ENCODE results near the gene CYP2W1.
"Not testable (repeated sequence)": the region's sequence is repeated elsewhere in the genome, so short reads cannot be mapped to it uniquely, and the experiment has no call there.

CYP2W1 gene, protein sequence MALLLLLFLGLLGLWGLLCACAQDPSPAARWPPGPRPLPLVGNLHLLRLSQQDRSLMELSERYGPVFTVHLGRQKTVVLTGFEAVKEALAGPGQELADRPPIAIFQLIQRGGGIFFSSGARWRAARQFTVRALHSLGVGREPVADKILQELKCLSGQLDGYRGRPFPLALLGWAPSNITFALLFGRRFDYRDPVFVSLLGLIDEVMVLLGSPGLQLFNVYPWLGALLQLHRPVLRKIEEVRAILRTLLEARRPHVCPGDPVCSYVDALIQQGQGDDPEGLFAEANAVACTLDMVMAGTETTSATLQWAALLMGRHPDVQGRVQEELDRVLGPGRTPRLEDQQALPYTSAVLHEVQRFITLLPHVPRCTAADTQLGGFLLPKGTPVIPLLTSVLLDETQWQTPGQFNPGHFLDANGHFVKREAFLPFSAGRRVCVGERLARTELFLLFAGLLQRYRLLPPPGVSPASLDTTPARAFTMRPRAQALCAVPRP

DNA sequence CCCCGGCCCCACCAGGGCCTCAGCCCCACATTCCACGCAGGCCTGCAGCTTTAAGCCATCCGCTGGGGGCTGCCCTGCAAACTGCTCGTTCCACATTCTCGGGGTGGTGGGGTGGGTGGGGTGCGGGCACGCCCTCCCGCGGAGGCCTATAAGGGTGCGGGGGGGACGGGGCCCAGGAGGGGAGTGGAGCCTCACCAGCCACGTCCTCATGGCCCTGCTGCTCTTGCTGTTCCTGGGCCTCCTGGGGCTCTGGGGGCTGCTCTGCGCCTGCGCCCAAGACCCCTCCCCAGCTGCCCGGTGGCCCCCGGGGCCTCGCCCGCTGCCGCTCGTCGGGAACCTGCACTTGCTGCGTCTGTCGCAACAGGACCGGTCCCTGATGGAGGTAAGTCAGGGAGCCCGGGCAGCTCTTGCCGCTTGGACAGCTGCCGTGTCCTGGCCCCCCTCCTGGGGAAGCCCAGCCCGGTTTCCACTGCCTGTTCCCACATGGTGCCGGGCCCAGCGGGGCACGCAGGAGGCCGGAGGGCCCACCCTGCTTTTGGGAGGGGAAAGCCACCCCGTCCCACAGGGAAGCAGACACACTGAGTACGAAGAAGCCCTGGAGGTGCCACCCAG is at the start of gene CYP2W1:
Gene CYP2W1, plus strand, starts transcription at position 178 of the 612 bp plus-strand sequence. Its CDS starts 31 bp downstream, at position 209.
- DNase-seq, result no peak

DNA sequence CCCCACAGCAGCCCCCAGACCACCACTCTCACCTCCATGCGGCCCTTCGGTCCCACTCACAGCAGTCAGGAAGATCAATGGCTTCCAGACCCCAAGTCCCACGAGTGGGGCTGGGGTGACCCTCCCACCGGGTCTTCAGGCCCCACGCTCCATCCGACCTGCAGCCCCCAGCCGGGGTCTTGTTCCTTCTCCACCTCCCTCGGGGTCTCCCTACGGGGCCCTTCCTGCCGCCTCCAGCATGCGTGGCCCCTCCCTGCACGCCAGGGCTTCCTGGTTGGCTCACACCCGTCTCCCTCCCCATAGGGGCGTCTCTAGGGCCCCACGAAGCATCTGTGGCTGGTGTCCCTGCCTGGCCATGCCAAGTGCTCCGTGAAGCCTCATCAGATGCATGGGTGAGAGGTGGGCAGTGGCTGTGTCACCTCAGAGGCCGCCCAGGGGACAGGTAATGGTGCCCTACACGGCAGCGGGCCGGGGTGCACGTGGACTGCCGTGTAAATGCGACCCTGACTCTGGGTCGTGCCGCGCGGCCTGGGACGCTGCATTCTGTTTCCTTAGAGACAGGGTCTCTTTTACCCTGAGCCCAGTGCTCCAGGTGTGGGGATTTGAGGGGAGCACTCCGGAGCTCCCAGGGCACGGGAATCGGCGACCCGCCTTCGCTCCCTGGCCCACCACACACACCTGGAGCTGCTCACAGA is 48.4 kb upstream of the CYP2W1 start:
- DNase-seq, result no peak

DNA sequence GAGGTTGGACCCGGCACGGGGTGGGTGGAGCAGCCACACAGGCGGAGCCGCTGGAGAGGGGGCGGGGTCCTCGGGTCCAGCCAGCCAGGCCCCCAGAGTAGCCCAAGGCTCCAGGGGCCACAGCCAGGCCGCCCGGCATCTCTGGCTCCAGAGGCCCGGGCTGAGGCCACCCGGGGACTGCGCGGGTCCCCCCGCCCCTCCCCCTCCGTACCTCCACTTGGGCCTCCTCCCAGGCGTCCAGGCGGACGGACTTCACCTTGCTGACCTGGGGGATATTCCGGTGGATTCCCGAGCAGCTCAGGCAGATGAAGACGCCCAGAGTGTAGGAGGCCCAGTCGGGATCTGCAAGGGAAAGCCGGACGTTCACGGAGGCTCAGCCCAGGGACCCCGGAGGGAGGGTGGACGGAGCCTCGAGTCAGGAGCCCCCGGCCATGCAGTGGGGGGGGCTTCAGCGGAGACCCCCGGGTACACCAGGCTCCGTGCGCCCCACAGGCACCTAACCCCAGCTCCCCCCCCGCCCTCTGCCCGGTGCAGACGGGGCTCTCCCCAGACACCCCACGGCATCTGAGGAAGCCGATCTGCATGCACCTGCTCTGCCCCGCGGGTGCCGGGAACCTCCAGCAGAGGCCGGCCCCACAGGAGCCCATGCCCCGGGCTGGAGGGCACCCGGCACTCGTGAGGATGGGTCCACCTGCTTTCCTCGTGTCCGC is 47.7 kb upstream of the CYP2W1 start:
- DNase-seq, result no peak

DNA sequence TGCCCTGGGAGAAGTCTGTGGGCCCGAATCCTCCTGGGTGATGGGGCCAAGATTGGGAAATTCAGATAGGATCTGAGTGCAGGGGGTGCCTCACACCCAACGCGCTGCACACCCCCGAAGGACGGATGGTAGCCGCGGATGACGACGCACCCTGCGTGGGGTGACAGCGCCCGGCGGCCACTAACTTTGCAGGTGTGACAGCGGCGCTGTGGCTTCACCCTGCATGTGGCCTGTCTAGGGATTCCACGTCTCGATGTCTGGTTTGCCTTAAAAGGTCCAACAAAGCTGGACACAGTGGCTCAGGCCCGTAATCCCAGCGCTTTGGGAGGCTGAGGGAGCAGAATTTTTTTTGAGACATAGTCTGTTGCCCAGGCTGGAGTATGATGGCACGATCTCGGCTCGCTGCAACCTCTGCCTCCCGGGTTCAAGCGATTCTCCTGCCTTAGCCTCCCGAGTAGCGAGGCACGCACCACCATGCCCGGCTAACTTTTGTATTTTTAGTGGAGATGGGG is 47.1 kb upstream of the CYP2W1 start:
- no peak for DNase-seq

DNA sequence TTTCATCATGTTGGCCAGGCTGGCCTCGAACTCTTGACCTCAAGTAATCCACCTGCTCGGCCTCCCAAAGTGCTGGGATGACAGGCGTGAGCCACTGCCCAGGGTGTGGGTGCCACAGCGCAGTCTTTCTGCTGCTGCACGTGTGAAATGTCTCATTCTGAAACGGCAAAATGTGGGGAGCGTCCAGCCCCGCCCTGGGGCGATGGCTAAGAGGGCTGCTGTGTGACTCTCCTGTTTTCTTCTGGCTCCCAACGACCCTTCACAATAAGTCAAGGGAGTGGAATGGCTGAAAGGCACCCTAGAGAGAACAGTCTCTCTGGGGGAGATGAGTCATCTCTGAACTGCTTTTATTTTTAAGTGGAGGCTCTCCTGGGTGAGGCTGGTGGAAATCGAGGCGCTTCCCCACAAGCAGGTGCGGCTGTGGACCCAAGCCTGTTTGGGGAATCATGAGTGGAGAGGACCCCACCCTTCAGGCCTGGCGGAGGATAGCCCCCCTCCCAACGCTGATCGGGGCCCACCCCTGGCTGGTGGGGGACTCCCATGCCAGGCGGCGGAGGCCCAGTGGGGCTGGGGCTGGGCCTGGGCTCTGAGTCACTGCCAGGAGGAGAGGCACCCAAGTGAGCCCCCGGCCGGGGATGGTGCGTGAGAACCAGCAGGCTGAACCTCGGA is 46.5 kb upstream of the CYP2W1 start:
- no peak for DNase-seq

DNA sequence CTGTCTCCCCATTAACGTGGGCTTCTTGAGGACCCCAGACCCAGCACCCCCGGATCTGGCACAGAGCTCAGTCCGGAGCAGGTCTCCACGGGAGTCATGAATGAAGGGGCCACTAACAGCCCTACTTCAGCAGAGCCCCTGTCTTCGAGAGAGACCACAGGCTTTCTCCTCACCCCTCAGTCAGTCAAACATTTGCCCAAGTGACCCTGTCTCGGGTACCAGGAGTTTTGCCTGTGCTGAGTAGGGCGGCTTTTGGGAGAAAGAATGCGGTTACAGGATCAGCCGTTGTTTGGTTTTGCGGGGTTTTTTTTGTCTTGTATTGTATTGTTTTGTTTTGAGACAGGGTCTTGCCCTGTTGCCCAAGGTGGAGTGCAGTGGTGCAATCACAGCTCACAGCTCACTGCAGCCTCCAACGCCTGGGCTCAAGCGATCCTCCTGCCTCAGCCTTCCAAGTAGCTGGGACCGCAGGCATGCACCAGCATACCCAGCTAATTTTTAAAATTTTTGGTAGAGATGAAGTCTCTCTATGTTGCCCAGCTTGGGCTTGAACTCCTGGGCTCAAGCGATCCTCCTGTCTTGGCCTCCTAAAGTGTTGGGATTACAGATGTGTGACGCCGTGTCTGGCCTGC is 45.0 kb upstream of the CYP2W1 start:
- no peak for DNase-seq

DNA sequence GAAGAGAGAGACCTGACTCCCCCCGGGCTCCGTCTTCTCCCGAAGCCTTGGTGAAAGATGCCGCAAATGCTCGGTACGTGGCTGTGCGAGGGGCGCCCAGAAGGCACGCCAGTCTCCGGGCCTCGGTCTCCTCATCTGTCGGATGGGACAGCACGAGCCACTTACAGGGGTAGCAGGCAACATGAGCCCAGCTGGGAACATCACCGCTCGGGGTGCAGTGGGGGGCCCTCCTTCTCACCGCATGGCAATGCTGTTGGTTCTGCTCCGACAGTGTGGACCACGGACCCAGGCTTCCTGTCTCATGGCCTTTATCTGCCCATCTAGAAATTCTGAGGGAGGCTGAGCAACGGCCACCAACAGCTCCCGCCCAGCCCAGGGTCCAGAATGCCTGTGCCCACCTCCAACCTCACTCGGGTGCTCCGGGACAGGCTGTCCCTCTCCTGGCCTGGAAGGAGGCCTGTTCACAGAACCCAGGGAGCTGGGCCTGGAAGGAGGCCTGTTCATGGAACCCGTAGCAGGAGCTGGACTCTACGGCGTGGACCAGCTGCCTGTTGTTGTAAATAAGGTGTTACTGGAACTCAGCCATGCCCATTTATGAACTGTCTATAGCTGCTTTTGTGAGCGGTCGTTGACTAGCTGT is 44.3 kb upstream of the CYP2W1 start:
- DNase-seq, result no peak

DNA sequence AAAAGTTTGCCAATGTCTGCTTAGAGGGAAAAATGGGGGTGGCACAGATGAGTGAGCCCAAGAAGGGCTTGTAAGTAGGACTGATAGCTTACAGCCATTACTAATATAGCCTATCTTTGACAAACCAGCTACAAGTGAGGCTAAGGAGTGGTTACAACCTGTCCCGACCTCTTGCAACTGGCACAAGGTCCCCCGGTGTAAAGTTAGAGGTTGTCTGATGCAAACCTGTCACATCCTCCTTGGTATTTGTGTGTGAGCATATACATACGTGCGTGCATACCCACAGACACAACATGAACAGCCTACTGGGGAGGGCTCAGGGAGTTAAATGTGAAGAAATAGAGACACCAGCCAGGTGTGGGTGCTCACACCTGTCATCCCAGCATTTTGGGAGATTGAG is 43.1 kb upstream of the CYP2W1 start:
- DNase-seq, result no peak

DNA sequence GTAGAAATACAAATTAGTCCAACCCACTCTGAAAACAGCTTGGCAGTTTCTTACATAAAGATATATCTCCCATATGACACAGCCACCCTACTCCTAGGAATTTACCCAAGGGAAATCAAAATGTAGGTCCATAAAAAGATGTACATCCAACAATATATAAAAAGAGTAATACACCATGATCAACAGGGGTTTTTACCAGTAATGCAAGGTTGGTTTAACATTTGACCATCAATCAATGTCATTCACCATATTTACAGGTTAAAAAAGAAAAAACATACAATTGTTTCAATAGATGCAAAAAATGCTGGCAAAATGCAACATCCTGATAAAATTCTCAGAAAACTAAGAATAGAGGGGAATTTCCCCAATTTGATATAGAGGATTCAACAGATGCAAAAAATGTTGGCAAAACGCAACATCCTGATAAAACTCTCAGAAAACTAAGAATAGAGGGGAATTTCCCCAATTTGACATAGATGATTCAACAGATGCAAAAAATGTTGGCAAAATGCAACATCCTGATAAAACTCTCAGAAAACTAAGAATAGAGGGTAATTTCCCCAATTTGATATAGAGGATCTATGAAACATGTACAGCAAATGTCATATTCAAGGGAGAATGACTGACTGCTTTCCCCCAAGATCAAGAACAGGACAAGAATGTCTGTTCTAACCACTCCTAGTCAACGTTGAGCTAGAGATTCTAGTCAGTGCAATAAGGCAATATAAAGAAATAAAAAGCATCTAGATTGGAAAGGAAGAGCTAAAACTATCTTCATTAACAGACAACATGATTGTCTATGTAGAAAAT is 42.2 kb upstream of the CYP2W1 start:
- no peak for DNase-seq

DNA sequence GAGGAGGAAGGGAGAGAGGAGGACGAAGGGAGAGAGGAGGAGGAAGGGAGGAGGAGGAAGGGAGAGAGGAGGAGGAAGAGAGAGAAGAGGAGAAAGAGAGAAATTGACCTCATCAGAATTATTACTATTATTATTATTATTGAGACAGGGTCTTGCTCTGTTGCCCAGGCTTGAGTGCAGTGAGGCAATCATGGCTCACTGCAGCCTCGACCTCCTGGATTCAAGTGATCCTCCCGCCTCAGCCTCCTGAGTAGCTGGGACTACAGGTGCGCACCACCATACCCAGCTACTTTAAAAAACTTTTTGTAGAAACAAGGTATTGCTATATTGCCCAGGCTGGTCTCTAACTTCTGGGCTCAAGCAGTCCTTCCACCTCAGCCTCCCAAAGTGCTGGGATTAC is 39.2 kb upstream of the CYP2W1 start:
- DNase-seq, result not testable (repeated sequence)

DNA sequence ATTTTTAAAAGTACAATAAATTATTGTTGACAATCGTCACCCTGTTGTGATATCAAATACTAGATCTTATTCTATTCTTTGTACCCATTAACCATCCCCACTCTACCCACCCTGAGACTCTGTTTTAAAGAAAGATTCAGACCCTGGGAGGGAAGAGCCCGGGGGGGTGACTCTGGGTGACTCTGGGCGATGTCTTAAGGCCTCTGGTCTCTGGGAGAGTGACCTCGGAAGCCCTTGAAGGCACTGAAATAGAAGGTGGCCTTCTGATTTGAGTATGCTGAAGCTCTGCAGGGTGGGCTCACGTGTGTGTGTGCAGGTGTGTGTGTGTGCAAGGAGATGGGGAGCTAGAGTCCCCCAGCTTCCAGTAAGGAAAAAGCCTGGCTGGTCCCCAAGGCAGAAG is 38.2 kb upstream of the CYP2W1 start:
- DNase-seq, result no peak

DNA sequence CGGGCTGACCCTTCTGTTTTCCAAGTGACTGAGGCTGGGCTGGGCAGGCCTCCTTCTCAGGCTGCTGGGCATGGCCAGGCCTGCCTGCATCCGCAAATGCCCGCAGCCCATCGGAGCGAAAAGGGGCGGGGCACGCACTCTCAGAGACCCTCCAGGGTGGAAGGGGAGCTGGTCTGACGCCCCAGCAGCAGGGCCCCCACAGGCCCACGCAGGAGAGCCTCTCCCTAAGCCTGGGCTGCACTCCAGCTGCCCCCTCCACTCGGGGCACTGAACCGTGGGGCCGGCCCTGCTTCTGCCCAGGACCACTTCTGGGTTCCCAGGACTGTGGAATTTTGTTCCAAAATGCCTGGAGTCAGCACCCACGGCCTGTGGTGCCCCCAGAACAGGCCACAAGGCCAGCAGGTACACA is 37.8 kb upstream of the CYP2W1 start:
- DNase-seq, result no peak

DNA sequence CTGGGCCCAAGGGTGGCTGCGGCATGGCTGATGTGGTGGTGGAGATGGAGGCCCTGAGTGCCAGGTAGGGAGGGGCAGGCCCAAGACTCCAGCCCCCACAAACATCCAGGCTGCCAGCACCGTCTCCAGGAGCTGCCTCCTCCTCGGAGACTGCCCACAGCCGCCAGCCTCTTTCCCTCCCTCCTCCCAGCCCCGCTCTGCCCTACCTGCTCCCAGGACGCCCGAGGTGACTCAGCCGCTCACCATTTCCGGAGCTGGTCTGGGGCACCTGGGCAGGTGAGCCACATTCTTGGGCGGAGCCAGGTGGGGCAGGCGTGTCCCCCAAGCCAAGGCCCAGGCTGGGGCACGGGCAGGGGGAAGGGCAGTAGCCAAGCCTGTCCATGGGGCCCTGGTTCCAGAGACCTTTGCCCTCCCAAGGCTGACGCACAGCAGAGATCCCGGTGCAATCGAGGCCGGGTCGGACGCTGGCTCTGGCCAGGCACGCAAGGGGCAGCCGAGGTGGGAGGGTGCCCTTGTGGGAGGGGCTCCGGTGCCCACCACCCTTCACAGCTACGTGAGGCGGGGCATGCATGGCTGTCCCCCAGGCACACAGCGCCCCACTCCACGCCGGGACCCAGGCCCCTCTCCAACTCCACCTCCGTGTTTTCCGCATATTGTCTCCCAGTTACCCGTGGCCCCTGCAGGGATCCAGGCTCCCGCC is 37.3 kb upstream of the CYP2W1 start:
- no peak for DNase-seq

DNA sequence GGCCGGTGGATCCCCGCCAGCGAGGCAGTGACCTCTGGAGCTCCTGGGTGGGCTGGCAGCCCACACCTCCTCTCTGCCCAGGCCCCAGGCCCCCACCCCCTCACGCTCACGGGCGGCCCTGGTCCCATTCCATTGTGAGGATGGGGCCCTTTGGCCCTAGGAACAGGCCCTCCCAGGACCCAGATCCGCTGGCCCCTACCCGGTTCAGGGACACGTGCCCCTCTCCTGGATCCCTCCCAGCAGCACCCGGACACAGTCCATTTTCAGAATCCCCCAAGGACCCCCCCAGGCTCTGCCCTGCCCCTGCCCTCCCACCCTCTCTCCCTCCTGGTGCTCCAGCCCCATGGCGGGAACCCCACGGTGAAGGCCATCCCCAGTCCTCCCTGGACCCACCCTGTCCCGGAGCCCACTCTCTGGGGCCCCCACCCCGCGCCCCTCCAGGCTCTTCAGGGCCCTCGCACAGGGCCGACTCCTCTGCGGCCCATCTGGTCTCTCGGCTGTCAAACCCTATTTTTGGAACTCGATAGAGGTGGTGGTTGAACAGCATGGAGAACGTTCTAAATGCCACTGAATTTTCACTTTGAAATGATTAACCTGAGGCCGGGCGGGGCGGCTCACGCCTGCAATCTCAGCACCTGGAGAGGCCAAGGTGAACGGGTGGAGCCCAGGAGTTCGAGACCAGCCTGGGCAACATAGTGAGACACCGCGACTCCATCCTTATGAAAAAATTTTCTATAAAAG is 36.6 kb upstream of the CYP2W1 start:
- no peak for DNase-seq

DNA sequence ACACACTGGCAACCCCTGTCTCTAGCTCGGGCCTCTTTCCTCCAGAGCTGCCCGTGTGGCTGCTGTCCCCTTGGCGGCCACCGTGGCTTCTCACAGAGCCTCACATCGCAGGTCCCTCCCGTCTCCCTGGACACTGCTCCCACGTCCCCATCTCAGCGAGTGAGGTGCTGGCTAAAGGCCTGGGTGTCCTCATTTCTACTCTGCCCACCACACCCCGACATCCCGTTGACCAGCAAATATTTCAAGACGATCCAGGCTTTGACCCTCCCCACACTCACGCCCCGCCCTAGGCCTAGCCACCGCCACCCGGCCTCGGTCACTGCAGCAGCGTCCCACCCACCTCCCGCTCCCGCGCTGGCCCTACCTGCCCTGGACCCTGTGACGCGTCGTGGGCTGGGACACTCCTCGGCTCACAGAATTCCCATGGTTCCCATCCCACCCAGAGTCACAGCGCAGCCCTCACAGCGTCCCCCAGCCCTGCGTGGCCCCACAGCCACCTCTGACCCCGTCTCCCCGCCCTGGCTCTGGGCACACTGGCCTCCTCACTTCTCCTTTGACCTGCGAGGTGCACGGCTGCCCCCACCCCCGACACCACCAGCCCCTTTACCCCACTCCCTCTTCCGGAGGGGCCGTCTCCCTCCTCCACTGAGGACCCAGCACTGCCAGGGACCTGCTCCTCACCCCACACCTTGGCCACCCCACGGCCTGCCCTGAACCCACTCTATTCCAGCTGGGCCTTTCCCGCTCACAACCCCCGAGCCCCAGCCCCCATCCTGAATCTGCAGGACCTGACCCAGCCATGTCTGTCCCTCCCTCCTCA is 35.4 kb upstream of the CYP2W1 start:
- no peak for DNase-seq

DNA sequence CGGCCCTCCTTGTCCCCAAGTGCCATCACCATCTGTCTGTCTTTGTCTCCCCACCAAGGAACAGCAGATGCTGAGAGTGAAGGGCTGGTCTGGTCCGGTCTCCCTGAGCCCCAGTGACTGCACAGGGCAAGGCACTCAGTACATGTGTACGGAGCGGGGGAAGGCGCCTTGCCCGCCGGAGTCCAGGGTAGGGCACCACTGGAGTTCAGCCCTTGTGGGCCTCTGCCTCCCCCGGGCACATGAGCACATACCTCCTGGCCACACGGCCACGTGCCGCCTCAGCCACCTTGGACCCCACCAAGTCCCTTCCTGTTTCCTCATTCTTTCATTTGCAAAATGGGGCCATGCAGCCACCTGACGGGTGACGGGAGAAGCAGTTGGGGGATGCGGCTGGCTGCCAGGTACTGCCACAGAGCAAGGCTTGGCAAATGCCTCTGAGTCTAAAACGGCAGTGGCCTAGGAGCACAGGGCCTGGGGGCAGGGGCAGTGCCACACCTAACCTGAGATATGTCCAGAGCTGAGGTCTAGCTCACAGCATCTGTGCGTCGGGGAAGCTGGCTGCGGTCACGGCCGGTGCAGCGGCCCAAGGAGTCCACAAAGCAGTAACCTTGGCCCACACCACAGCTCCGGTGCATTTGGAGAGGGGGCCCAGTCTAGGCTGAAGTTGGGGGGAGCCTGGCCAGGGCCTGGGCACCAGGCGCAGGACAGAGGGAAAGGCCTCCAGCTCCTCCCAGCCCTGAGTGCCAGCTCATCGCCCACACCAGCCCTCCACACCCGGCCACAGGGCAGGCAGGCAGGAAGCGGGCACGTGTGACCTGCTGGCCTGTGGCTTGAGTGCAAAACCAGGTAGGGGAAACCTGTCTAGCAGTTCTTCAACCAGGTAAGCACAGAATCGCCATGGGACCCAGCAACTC is 33.7 kb upstream of the CYP2W1 start:
- no peak for DNase-seq

All from NCI-H1417 treated with DMSO at 0.1 percent for 48 hours (cell line).